ENCODE measurements around the gene DHX34.
"Not testable (repeated sequence)": the region's sequence is repeated elsewhere in the genome, so short reads cannot be mapped to it uniquely, and the experiment has no call there.

The DHX34 gene

DNA sequence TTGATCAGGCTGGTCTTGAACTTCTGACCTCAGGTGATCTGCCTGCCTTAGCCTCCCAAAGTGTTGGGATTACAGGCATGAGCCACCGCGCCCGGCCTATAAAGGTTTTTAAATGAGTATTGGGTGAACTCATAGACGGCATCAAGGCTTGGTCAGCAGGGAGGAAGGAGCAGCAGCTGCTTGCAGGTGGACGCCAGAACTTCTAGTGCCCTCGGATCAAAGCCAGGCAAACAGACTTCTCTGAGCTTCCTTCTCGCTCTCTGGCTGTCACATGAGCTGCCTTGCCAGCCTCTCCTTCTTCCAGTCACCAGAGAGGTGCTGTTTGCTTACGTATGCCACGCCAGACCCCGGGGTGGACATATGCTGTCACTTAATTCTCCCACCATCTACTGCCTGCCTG lies 16.3 kb downstream of the DHX34 start:
- DNase-seq (ENCODE audit: low spot score) = not testable (repeated sequence)

DNA sequence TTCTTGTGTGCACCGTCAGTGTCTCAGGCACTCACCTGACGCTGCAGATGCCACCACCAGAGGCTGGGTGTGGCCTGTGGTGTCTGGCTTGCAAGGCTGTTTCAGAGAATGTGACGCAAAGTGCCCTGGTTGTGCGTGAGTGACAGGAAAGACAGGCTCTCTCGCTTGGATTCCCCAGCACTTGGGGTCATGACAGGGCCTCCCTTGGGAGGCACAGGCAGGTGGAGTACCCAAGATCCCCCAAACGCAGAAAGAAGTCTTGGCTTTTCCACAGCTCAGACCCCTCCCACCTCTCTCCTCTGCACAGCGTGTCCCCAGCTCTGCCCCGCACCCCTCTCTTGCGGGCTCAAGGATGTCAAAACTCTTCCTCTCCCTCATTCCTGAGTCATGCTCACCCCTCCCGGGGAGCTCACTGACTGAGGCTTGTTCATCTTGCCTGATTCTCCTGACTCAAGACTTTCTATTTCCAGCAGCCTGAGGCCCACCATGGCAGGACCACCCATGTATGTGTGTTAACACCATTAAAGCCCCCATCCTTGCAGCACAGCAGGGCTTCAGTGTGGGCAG lies 21.0 kb downstream of the DHX34 start:
- no peak for DNase-seq (ENCODE audit: low spot score)

DNA sequence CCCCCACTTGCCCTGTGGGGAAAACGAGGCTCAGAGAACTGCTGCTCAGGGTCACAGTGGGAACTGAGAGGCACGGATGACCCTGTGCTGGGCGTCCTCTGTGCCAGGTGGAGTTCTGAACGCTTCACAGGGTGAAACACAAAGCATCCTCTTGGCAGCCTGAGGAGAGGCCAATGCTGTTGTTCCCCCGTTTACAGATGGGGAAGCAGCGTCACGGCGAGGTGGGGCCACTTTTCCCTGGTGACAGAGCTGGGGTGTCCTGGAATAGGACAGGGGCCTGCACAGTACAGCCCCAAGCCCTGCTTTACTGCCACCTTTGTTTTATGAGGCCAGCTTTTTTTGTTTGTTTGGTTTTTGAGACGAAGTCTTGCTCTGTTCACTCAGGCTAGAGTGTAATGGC lies 22.1 kb downstream of the DHX34 start:
- no peak for DNase-seq (ENCODE audit: low spot score)

DNA sequence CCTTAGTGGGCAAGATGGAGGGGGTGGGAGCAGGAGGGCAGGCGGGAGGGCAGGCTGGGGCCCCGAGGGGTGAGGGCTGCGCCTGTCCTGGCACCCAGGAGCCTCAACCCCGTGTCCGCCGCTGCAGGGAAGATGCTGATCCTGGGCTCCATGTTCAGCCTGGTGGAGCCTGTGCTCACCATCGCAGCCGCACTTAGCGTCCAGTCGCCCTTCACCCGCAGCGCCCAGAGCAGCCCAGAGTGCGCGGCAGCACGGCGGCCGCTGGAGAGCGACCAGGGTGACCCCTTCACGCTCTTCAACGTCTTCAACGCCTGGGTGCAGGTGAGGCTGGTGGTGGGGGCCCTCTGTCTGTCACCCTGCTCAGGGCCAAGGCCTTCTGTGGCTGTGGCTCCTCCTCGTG lies 23.5 kb downstream of the DHX34 start:
- no peak for DNase-seq (ENCODE audit: low spot score)

DNA sequence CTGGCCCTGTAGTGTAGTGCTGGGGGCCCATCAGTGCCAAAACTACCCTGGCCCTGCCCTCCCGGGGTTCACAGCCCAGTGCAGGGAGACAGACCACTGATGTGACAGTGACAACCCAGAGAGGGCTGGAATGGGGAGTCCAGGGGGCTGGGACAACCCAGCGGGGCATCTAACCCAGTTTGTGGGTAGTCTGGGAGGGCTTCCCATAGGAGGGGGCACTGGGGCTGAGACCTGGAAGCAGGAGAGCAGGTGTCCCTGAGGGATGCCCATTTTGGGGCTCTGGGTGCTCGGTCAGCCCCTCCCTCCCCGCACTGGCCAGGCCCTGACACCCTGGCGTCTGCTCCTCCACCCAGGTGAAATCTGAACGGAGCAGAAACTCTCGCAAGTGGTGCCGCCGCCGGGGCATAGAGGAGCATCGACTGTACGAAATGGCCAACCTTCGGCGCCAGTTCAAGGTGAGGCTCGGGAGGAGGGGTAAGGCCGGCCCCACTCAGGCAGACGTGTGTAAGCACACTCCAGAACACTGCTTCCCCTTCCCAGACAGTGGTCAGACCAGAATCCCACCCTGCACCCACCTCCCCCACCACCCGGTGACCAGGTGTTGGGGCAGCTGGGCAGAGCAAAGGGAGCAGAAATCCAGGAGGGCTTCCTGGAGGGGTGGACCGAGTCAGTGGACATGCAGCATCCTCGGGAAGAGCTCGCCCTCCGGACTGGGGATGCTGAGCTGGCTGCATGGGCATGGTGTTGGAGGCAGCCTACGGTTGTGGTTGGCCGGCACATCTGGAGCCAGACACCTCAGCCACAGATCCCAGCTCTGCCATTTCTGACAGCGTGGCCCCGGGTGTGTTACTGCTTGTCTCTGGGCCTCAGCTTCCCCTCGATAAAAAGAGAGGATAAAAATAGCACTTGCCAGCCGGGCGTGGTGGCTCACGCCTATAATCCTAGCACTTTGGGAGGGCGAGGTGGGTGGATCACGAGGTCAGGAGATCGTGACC lies 24.4 kb downstream of the DHX34 start:
- DNase-seq (ENCODE audit: low spot score) = no peak

DNA sequence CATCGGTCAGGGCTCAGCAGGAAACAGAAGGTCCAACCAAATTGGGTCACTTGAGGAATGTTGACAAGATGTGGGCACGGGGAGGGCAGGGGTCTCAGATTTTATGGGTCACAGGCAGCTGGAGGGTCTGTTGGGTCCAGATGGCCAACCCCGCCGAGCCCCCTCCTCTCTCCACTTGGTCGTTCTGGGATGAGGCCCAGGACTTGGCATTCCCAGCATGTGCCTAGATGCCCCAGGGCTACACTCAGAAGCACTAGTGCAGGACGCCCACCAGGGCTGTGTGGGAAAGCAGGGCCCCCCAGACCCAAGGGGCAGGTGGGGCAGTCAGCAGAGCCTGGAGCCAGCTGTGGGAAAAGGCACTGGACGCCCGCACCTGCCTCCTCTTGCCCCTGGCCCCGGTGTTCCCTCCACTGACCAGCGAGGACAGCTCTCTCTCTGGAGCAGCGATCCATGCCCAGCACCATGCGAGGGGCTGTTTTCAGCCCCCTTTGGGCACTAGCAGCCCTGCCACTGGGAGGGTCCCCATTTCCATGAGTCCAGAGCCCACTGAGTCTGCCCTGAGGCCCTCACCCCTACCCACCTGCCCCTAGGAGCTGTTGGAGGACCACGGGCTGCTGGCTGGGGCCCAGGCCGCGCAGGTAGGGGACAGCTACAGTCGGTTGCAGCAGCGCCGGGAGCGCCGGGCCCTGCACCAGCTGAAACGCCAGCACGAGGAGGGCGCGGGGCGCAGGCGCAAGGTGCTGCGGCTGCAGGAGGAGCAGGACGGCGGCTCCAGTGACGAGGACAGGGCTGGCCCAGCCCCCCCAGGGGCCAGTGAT lies 26.0 kb downstream of the DHX34 start:
- no peak for DNase-seq (ENCODE audit: low spot score)

DNA sequence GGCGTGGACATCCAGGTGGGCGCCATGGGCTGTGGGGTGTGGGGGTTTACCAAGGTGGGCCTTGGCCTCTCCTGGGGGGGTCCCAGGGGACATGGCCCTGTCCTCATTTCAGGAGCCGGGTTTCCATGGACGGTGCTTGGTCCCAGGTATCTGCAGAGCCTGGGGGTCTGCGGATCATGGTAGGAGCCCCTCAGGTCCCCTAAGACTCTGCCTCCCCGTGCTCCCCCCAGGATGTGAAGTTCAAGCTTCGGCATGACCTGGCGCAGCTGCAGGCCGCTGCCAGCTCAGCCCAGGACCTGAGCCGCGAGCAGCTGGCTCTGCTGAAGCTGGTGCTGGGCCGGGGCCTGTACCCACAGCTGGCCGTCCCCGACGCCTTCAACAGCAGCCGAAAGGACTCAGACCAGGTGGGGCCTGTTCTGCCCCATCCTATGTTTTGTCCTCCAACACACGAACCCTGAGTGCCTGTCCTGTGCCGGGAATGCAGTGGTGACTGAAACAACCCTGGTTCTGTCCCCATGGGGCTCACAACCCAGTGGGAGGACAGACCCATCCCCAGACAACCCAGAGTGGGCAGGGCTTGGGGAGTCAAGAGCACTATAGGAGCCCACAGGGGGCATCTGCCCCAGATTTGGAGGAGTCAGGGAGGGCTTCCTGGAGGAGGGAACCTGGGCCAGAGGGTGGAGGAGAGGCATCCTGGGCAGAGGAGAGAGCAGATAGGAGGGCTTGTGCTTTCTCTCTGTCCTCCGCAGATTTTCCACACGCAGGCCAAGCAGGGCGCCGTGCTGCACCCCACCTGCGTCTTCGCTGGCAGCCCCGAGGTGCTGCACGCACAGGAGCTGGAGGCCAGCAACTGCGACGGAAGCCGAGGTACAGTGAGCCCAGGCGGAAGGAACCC lies 26.8 kb downstream of the DHX34 start:
- DNase-seq (ENCODE audit: low spot score) = no peak

DNA sequence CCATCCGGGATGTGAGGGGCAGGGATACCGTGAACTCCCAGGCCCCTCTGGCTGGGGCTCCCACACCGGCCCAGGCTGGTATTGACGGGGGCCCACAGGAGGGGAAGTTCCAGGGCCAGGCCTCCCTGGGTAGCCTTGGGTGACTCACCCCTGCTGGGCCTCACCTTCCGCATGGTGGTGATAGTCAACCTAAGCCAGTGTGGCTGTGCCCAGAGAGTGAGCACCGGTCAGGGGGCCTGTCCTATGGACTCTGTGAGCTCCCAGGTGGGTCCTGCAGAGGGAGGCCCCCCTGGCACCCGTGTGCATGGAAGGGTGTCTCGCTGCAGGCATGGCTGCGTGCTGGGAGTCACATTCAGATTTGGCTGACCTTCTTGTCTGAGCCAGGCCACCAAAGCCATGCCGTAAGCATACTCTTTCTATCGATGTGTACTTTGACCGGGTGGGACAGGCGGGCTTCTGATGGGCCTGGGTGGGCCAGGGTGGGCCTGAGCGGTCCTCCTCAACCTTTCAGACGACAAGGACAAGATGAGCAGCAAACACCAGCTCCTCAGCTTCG lies 27.6 kb downstream of the DHX34 start:
- no peak for DNase-seq (ENCODE audit: low spot score)

DNA sequence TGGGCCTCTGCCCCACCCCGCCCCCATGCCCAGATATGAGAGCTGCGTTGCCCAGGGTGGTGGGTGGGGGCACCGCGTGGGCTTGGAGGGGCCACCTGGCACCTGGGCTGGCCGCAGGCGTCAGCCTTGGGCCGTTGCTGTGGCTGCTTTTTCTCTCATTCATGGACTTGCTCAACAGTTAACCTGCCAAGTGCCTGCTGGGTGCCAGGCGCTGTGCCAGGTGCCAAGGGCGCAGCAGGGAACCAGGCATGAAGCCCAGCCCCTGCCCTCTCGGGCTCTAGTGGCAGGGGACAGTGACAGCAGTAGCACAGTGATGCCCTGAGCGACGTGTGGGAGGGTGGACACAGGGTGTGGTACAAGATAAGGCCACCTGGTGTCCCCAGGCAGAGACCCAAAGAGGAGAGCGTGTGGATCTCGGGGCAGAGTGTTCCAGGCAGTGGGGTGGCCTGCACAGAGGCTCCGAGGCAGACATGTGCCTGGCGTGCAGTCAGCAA lies 28.1 kb downstream of the DHX34 start:
- peak; percentile 84 for DNase-seq (ENCODE audit: low spot score)

DNA sequence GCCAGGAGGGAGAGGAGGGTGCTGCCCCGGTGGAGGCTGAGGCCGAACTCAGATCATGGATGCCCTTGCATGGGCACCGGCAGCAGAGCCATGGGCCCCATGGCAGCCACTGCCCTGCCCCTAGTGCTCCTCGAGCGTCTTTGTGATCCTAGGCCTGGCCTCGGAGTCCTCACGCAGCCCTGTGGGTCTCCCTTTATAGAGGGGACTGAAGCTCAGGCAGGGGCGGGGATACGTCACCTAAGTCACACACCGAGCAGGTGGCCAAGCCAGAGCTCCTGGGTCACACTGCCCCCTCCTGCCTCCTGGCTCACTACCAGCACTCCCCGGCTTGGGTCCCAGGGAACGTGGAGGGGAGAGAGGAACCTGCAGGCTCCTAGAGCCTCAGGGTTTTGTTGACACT lies 28.7 kb downstream of the DHX34 start:
- no peak for DNase-seq (ENCODE audit: low spot score)

DNA sequence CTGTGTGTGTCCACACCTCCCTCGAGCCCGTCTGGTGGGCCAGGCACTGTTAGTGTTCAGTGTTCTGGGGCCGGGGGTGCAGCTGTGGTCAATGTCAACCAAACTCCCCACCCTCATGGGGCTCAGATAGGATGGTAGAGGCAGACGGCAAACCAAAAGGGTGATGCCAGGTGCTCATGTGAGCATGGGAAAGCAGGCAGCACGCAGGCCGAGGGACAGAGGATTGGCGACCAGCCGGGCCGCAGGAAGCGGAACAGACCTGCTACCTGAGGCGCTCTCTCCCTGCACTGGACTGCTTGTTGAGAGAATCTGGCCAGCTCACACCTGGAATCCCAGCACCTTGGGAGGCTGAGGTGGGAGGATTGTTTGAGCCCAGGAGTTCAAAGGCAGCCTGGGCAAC lies 29.1 kb downstream of the DHX34 start:
- DNase-seq (ENCODE audit: low spot score) = no peak

DNA sequence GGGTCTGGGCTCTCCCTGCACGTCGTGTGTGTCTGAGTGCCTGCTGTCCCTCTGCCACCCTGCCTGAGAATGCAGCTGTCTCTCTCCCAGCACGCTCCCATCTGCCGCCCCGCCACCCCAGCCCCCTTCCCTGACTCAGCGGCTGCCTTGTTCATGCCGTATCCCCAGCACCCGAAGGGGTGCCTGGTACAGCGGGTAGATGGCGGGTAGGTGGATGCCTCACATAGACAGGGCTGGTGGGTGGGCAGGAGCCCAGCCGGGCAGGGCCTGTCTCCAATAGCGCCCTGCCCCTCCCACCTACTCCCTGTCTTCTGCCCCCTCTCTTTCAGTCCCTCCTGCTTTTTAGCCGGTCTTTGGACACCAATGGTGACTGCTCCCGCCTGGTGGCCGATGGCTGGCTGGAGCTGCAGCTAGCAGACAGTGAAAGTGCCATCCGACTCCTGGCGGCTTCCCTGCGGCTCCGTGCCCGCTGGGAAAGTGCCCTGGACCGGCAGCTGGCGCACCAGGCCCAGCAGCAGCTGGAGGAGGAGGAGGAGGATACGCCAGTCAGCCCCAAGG lies 30.3 kb downstream of the DHX34 start:
- DNase-seq (ENCODE audit: low spot score) = no peak

DNA sequence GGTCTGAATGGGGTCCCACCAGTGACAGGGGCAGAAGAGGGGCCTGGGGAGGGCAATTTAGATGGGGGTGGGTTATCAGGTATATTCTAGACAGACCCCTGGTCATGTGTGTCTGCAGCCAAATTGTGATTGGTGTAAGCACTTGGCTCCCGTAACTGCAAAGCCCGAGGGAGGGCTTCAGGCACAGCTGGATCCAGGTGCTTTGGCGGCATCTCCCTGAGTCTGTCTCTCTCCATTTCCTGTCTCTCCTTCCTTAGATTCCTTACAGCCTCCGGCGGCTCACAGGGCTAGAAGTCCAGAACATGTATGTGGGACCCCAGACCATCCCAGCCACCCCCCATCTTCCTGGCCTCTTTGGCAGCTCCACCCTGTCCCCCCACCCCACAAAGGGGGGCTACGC lies 31.4 kb downstream of the DHX34 start:
- no peak for DNase-seq (ENCODE audit: low spot score)

DNA sequence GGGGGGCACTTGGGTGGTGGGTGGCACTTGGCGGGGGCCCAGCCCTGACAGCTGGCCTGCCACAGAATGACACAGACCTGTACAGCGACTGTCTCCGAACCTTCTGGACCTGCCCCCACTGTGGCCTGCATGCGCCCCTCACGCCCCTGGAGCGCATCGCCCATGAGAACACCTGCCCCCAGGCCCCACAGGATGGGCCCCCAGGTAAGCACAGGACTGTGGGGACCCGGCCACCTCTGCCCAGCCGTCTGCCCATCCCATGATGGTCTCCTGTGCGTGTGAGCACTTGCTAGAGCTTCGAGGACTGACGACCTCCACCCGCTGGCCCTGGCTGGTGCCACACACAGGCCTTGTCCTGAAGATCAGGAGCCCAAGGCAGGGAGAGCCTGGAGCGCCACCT lies 32.0 kb downstream of the DHX34 start:
- no peak for DNase-seq (ENCODE audit: low spot score)

DNA sequence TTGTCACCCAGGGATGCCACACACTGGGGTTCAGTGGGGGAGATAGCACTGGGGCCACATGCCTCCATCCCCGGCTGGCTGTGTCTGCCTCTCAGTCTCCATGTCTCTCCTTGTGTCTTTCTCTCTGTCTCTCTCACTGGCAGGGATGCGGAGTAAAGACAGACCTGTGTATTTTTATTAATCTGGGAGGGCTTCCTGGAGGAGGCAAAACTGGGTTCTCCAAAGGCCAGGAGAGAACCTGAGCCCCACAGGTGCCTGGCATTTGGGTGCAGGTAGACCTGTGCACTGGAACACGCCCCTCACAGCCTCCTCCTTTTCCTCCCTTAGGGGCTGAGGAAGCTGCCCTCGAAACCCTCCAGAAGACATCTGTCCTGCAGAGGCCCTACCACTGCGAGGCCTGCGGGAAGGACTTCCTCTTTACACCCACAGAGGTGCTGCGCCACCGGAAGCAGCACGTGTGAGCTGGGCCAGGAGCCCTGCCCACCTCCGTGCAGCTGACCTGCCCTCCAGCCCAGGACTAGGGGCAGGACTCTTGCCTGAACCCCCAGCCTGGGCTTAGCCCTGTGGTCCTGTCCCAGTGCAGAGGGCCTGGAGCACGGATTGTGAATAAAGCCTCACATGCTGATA lies 32.7 kb downstream of the DHX34 start:
- DNase-seq (ENCODE audit: low spot score) = no peak

DNA sequence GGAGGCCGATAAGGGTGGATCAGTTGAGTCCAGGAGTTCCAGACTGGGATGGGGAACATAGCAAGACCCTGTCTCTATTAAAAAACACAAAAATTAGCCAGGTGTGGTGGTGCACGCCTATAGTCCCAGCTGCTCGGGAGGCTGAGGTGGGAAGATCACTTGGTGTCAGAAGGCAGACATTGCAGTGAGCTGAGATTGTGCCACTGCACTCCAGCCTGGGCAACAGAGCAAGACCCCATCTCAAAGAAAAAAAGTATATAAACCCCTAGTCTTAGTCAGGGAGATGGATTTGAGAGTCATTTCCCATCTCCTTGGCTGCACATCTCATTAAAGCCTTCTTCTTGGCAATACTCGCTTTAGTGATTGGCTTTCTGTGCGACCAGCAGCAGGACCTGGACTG lies 34.8 kb downstream of the DHX34 start:
- not testable (repeated sequence) for DNase-seq (ENCODE audit: low spot score)

DNA sequence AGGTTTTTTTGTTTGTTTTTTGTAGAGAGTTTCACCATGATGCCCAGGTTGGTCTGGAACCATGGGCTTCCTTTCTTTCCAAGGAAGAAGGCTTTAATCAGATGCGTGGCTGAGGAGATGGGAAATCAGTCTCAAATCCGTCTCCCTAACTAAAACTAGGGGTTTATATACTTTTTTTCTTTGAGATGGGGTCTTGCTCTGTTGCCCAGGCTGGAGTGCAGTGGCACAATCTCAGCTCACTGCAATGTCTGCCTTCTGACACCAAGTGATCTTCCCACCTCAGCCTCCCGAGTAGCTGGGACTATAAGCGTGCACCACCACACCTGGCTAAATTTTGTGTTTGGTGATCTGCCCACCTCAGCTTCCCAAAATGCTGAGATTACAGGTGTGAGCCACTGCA lies 35.4 kb downstream of the DHX34 start:
- not testable (repeated sequence) for DNase-seq (ENCODE audit: low spot score)

DNA sequence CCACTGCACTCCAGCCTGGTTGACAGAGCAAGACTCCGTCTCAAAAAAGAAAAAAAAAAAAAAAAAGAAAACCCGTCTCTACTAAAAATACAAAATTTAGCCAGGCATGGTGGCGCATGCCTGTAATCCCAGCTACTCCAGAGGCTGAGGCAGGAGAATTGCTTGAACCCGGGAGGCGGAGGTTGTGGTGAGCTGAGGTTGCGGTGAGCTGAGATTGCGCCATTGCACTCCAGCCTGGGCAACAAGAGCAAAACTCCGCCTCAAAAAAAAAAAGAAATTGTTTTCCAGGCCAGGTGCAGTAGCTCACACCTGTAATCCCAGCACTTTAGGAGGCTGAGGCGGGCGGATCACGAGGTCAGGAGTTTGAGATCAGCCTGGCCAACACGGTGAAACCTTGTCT lies 37.5 kb downstream of the DHX34 start:
- DNase-seq (ENCODE audit: low spot score) = not testable (repeated sequence)

DNA sequence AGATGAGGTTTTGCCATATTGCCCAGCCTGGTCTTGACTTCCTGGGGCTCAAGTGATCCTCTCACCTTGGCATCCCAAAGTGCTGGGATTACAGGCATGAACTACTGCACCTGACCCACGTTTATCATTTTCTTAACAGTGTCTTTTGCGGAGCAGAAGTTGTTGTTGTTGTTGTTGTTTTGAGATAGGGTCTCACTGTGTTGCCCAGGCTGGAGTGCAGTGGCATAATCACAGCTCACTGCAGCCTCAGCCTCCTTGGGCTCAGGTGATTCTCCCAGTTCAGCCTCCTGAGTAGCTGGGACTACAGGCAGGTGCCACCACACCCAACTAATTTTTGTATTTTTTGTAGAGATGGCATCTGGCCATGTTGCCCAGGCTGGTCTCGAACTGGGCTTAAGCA lies 38.5 kb downstream of the DHX34 start:
- DNase-seq (ENCODE audit: low spot score) = not testable (repeated sequence)

DNA sequence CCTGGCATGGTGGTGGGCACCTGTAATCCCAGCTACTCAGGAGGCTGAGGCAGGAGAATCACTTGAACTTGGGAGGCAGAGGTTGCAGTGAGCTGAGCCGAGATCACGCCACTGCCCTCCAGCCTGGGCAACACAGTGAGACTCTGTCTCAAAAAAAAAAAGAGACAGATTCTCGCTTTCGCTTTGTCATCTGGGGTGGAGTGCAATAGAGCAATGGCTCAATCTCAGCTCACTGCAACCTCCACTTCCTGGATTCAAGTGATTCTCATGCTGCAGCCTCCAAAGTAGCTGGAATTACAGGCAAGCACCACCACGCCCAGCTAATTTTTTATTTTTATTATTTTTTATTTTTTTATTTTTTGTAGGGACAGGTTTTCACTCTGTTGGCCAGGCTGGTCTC lies 39.6 kb downstream of the DHX34 start:
- DNase-seq (ENCODE audit: low spot score) = not testable (repeated sequence)
